Panc1 (cell line): ENCODE measurements around the gene SMAGP.
"Not testable (repeated sequence)": the region's sequence is repeated elsewhere in the genome, so short reads cannot be mapped to it uniquely, and the experiment has no call there.

Source experiments
- POLR2AphosphoS5 ChIP-seq: IDR thresholded peaks from 2 replicates; pipeline ENCODE4 v1.6.1; 2012; ENCODE audit warnings: mild to moderate bottlenecking, low read depth, low read length, moderate library complexity
- REST ChIP-seq, 2 experiments: IDR thresholded peaks; 2 replicates each; pipeline ENCODE4 v1.6.1; 2011 to 2012; ENCODE audit warnings: low read depth in 2 of 2, control low read depth in 1 of 2, low read length in 1 of 2, mild to moderate bottlenecking in 1 of 2, moderate library complexity in 1 of 2; ENCODE audit not compliant: insufficient read depth in 1 of 2
- TCF7L2 ChIP-seq: IDR thresholded peaks from 2 replicates; pipeline ENCODE4 v1.6.1; 2011; ENCODE audit warnings: mild to moderate bottlenecking, low read depth, low read length, inconsistent platforms
- TF ChIP-seq, protein P1 (sequence below): fragments of 450-650 bp; IDR thresholded peaks from 2 replicates; pipeline ENCODE4 v1.5.1; 2017; ENCODE audit warnings: mild to moderate bottlenecking

DNA sequence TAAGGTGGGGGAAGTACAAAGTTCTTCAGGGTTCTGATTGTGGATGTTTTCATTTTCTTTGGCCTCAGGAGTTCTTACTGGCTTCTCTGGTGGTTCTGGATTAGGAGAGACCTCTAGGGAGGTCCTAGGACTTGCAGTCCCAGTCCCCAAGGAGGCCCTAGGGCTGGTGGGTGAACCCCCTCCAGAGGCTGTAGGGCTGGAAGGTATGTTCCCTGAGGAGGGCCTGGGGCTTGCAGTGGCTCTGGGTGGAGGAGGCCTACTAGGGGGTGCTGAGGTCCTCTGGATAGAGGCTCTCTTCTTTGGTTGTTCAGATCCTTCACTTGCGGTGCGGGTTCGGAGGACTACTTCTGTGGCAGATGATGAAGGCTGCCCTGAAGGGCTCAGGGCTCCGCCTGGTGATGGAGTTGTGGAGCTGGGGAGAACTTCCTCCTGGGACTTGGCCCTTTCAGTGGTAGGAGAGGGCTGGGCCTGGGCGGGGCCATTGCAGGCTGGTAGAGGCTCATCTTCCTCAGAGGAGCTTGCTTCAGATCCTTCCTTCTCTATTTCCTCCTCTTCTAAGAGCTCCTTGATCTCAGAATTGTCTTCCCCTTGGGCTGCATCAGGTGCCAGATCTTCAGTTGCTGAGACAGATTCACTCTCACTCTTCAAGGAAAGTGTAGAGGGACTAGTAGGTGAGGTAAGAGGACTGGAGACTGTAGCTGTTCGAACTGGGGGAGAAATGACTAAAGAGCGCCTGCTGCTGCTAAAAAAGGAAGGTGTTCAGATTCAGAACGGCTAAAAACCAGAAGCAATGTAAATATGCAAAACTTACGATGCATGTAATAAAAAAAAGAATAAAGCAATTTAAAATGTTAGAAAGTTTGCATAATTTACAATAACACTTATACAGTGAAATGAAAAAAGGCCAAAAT is 21.6 kb upstream of the SMAGP start:
- TF ChIP-seq, protein P1, sequence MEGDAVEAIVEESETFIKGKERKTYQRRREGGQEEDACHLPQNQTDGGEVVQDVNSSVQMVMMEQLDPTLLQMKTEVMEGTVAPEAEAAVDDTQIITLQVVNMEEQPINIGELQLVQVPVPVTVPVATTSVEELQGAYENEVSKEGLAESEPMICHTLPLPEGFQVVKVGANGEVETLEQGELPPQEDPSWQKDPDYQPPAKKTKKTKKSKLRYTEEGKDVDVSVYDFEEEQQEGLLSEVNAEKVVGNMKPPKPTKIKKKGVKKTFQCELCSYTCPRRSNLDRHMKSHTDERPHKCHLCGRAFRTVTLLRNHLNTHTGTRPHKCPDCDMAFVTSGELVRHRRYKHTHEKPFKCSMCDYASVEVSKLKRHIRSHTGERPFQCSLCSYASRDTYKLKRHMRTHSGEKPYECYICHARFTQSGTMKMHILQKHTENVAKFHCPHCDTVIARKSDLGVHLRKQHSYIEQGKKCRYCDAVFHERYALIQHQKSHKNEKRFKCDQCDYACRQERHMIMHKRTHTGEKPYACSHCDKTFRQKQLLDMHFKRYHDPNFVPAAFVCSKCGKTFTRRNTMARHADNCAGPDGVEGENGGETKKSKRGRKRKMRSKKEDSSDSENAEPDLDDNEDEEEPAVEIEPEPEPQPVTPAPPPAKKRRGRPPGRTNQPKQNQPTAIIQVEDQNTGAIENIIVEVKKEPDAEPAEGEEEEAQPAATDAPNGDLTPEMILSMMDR = not testable (repeated sequence)
- not testable (repeated sequence) for TF ChIP-seq POLR2AphosphoS5; REST (IDR thresholded peaks at IDR 0.05; ENCODE audit: insufficient read depth in 1 of 2, low read depth in 2 of 2, low read length in 1 of 2); TCF7L2
